ENCODE results near the gene DENND2C. TPM values are rescaled to one million over a fixed set of nuclear protein-coding genes. Genes with fewer than 3 reads are reported as not detected.

The DENND2C gene
- total RNA-seq, 3 donors from 2014 or later, result 0.20 to 0.27 (median 0.21) TPM

DNA sequence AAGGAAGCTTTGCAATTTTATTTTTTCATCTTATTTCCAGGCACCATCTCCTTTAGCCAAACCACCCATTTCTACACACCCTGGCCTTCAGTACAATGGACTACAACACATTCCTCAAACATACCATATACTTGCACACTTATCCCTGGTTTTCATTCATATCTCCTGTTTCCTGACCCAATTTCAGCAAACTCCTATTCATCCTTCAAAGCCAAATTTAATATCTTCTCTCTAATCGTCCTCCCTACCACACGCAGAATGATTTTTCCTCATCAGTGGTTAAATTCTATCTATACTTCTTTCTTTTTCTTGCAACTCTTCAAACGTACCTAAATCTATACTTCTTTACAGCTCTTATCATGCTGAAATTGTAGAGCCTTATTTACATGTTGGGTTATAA lies 2.9 kb downstream of the DENND2C start:
- Mint-ChIP-seq H3K9me3 (no peaks in the 10 kb centered on the region), H3K4me1 (ENCODE audit: low read depth) (peaks cover 9% of the 10 kb centered on the region), H3K4me3 (no peak overlapping the region), H3K36me3 (ENCODE audit: insufficient read depth) (no peaks in the 10 kb centered on the region), H3K27me3 (ENCODE audit: low read depth) (peaks cover 9% of the 10 kb centered on the region)
- no peak for ATAC-seq
- DNase-seq, result no peak

DNA sequence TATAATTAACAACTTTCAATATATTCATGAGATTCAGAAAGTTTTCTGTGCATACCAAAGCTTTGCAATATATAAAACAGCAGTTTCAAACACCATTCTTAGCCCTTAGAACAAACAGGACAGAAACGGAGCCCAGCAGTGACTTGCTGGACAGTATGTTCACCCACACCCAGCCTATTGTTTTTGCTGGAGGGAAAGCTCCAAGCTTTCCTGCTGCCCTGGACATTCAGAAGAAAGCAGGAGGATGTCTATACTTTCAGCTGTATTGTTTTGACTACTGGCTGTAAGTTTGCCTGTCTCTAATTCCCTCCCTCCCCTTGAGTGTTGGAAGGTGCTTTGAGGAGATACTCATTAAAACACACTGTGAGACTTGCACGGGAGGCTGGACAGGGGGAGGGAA lies 9.6 kb downstream of the DENND2C start:
- ATAC-seq (no peak), DNase-seq (no peak)
- Mint-ChIP-seq H3K27me3 (ENCODE audit: low read depth) (peaks cover 24% of the 10 kb centered on the region), H3K36me3 (ENCODE audit: insufficient read depth) (no peaks in the 10 kb centered on the region), H3K4me3 (no peak overlapping the region), H3K9me3 (no peaks in the 10 kb centered on the region), H3K4me1 (ENCODE audit: low read depth) (no peaks in the 10 kb centered on the region)

DNA sequence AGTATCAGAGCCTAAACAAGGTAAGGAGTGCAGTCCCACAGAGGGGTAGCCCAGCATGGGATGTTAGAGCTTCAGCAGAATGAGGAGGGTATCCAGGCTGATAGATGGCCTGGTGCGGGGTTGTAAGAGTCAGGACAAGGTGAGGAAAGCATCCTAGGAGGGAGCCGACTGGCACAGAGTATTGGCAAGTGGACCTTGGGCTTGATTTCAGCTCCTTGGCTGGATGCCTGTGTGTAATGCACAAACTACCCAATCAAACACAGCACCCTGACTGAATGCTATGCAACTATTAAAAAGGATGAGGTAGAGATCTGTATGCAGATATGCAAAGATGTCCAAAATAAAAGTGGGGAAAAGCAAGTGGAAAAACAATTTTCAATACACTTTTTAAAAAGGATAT lies 18.0 kb downstream of the DENND2C start:
- Mint-ChIP-seq H3K4me3 (no peak overlapping the region), H3K9me3 (no peaks in the 10 kb centered on the region), H3K27me3 (ENCODE audit: low read depth) (no peaks in the 10 kb centered on the region), H3K4me1 (ENCODE audit: low read depth) (no peaks in the 10 kb centered on the region), H3K36me3 (ENCODE audit: insufficient read depth) (no peaks in the 10 kb centered on the region)
- no peak for ATAC-seq
- no peak for DNase-seq

DNA sequence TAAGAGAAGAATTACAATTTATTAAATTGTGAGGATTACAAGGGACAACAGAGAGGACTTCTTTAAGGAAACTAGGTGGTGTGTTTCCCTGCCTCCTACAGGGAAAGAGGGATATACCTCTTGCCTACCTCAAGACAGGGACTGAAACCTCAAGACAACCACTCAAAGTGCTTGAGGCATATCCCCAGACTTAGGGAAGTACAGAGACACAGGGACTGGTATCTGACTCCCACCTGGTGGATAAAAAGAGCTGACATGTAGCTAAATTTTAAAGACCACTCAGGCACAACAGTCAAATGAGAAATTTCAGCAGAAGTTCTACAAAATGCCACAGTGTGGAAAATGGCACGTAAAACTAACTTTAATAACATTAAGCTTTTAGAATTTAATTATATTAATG lies 21.3 kb downstream of the DENND2C start:
- no peaks in the 10 kb centered on the region for H3K9me3 Mint-ChIP-seq
- DNase-seq (no peak), ATAC-seq (no peak)
- no peaks in the 10 kb centered on the region for H3K27me3 Mint-ChIP-seq (ENCODE audit: low read depth)
- no peaks in the 10 kb centered on the region for H3K36me3 Mint-ChIP-seq (ENCODE audit: insufficient read depth)
- no peak overlapping the region for H3K4me3 Mint-ChIP-seq
- no peaks in the 10 kb centered on the region for H3K4me1 Mint-ChIP-seq (ENCODE audit: low read depth)

DNA sequence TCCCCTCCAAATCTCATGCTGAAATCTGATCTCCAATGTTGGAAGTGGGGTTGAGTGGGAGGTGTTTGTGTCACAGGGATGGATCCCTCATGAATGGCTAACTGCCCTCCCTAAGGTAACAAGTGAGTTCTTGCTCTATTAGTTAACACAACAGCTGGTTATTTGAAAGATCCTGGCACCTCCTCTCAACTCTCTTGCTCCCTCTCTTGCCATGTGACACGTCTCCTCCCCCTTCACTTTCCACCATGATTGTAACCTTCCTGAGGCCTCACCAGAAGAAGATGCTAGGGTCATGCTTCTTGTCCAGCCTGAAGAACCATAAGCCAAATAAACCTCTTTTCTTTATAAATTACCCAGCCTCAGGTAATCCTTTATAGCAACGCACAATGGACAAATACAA lies 28.5 kb downstream of the DENND2C start:
- DNase-seq (no peak), ATAC-seq (no peak)
- Mint-ChIP-seq H3K4me1 (ENCODE audit: low read depth) (no peaks in the 10 kb centered on the region), H3K9me3 (no peaks in the 10 kb centered on the region), H3K36me3 (ENCODE audit: insufficient read depth) (no peaks in the 10 kb centered on the region), H3K4me3 (no peak overlapping the region), H3K27me3 (ENCODE audit: low read depth) (no peaks in the 10 kb centered on the region)

DNA sequence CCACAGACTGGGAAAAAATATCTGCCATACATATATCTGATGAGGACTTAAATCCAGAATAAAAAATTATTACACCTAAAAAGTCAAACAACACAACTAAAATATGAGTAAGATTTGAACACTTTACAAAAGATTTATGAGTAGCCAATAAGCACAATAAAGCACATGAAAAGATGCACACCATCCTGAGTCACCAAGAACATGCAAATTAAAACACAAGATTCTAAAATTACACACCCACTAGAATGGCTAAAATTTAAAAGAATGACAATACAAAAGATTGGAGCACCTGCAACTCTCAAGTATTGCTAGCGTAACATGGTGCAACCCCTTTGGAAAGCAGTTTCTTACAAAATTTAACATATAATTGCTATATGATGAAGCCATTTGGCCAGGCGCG lies 30.9 kb downstream of the DENND2C start:
- Mint-ChIP-seq H3K4me1 (ENCODE audit: low read depth) (no peaks in the 10 kb centered on the region), H3K36me3 (ENCODE audit: insufficient read depth) (no peaks in the 10 kb centered on the region), H3K4me3 (no peak overlapping the region), H3K27me3 (ENCODE audit: low read depth) (no peaks in the 10 kb centered on the region), H3K9me3 (no peaks in the 10 kb centered on the region)
- DNase-seq (no peak), ATAC-seq (no peak)

DNA sequence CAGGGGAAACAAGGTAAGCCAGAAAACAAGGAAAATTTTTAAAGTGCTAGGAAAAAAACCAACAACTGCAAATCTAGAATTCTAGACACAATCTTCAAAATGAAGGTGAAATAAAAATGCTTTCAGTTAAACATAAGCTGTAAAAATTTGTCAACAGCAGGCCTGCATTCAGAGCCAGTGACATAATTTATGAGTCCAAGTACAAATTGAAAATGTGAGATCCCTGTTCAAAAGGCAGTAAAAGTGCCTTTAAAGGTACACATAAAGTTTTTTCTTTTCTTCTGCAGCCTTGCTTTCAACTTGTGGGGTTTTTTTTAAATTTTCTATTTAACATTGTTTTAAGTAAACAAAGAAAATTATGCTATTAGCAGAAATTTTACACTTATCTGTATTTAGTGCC lies 37.4 kb downstream of the DENND2C start:
- Mint-ChIP-seq H3K9me3 (peaks cover 5% of the 10 kb centered on the region), H3K4me3 (no peak overlapping the region), H3K4me1 (ENCODE audit: low read depth) (no peaks in the 10 kb centered on the region), H3K27me3 (ENCODE audit: low read depth) (peaks cover 22% of the 10 kb centered on the region), H3K36me3 (ENCODE audit: insufficient read depth) (peaks cover 10% of the 10 kb centered on the region)
- no peak for DNase-seq
- no peak for ATAC-seq

DNA sequence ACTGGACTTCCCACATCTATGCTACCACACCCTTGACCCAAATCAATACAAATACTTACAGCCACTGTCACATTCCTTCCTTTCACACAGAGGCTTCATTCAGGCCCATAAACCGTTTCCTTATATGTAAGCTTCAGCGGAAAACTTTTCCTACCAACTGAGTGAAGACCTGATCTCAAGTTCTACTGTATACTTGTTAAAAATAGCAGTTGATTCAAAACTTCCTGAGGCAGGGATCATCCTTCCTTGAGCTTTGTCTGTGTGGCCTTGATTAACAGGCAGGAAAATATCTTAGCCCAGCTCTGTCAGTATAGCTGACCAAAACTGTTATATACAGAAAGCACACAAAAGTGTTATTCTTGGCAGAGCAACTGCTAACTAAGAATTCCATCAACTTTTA lies 42.7 kb downstream of the DENND2C start:
- Mint-ChIP-seq H3K27me3 (ENCODE audit: low read depth) (peaks cover 26% of the 10 kb centered on the region), H3K9me3 (peaks cover 4% of the 10 kb centered on the region), H3K4me1 (ENCODE audit: low read depth) (no peaks in the 10 kb centered on the region), H3K36me3 (ENCODE audit: insufficient read depth) (peaks cover 9% of the 10 kb centered on the region), H3K4me3 (no peak overlapping the region)
- DNase-seq (no peak), ATAC-seq (no peak)

DNA sequence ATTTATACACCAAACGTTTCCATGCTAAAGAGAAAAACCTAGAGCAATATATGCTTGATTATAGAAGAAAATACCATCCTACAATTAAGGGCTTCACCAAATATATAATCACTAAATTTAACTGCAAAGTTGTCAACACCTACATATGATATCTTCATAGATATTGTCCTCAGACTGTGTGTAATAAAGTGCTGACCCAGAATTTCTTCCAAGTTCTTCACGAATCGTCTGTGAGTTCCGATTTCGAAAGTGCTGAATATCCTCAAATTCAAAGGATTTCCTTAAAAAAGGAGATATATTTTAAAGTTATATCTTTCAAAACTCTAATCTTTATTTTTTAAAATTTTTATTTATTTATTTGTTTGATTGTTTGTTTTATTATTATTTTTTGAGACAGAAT lies 46.5 kb downstream of the DENND2C start:
- Mint-ChIP-seq H3K4me1 (ENCODE audit: low read depth) (no peaks in the 10 kb centered on the region), H3K9me3 (no peaks in the 10 kb centered on the region), H3K4me3 (no peak overlapping the region), H3K27me3 (ENCODE audit: low read depth) (peaks cover 7% of the 10 kb centered on the region), H3K36me3 (ENCODE audit: insufficient read depth) (no peaks in the 10 kb centered on the region)
- no peak for DNase-seq
- ATAC-seq, result no peak

DNA sequence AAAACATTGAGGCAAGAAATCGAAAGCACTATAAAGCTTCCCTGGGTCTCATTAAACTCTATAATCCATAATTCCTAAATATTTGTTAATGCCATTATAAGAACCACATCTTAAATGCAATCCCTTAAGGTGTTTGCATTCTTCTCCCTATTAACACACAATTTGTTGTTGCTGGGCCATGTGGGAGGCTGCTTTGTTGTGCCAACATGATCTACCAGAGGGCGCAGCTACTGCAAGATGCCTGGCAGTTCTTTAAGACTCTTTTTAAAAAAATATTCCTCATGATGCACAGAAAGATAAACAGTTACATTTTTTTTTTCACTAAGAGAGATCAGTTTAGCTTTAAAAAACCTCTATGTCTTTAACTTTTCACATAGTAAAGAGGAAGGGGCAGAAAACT lies 49.4 kb downstream of the DENND2C start:
- Mint-ChIP-seq H3K9me3 (no peaks in the 10 kb centered on the region), H3K4me3 (no peak overlapping the region), H3K27me3 (ENCODE audit: low read depth) (no peaks in the 10 kb centered on the region), H3K36me3 (ENCODE audit: insufficient read depth) (peaks cover 2% of the 10 kb centered on the region), H3K4me1 (ENCODE audit: low read depth) (no peaks in the 10 kb centered on the region)
- no peak for DNase-seq
- ATAC-seq, result no peak

DNA sequence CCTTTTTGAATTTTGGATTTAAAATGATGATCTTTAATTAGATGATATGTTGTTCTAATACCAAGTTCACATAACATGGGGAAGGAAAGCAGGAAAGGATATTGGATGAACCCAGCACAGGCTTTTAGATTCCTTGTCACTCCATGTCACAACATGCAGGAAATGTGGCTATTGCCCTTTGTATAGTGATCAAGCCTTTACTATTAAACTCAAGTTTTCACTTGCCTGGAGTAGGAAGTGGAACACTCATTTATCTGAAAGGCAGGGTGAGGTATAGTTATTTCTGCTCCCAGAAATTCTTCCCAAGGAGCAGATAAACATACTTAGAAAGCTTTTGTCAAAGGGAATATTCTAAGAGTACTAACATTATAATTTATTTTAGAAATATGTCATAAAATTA lies 51.2 kb downstream of the DENND2C start:
- H3K36me3 Mint-ChIP-seq (ENCODE audit: insufficient read depth), result peaks cover 2% of the 10 kb centered on the region
- no peaks in the 10 kb centered on the region for H3K4me1 Mint-ChIP-seq (ENCODE audit: low read depth)
- H3K4me3 Mint-ChIP-seq, result no peak overlapping the region
- no peaks in the 10 kb centered on the region for H3K9me3 Mint-ChIP-seq
- DNase-seq (no peak), ATAC-seq (no peak)
- peaks cover under 1% of the 10 kb centered on the region for H3K27me3 Mint-ChIP-seq (ENCODE audit: low read depth)

DNA sequence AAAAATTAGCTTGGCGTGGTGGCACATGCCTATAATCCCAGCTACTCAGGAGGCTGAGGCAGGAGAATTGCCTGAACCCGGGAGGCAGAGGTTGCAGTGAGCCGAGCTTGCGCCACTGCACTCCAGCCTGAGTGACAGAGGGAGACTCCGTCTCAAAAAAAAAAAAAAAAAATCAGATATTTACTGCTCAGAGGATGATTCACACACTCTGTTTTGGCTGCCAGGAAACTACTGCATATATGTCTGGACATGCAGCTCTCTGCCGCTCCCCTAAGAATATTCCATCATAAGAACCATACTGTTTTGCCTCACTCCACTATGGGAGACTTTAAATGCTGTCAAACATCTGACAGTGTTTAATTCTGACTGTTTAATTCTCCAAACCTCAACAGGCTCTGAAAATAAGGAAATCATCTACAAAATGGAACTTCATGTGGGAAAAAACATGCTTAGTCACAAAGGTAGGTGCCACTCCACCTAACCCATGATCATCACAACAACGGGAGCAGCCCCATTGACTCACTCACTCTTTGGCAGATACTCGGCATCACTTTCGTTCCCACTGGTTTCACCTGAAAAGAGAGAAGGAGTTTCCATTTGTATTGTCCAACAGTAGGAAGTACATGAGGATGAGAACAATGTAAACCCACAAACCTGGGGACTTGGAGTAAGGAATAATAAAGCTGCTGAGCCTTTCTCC lies 59.2 kb downstream of the DENND2C start:
- Mint-ChIP-seq H3K4me3 (no peak overlapping the region), H3K36me3 (ENCODE audit: insufficient read depth) (no peaks in the 10 kb centered on the region), H3K9me3 (no peaks in the 10 kb centered on the region), H3K27me3 (ENCODE audit: low read depth) (peaks cover 9% of the 10 kb centered on the region), H3K4me1 (ENCODE audit: low read depth) (no peaks in the 10 kb centered on the region)
- DNase-seq (no peak), ATAC-seq (no peak)

DNA sequence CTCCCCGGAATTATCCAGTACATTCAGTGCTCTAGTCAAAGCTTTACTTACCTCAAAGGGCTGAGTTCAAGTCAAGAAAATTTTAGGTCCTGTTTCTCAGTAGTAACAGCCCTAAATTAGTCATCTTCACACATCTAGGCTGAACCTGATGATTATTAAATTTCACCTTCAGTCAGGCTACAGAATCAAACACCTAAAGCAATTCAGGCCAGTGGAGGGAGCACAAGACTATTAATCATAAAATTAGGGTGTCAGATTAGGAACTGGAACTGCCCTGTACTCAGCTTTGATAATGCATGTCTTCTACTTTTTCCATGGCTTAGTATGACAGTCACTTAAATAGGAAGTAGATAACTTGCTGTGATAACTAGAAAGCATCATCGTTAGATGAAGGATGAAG lies 60.0 kb downstream of the DENND2C start:
- no peak for DNase-seq
- Mint-ChIP-seq H3K27me3 (ENCODE audit: low read depth) (peaks cover 9% of the 10 kb centered on the region), H3K36me3 (ENCODE audit: insufficient read depth) (no peaks in the 10 kb centered on the region), H3K4me1 (ENCODE audit: low read depth) (no peaks in the 10 kb centered on the region), H3K4me3 (no peak overlapping the region), H3K9me3 (no peaks in the 10 kb centered on the region)
- no peak for ATAC-seq

DNA sequence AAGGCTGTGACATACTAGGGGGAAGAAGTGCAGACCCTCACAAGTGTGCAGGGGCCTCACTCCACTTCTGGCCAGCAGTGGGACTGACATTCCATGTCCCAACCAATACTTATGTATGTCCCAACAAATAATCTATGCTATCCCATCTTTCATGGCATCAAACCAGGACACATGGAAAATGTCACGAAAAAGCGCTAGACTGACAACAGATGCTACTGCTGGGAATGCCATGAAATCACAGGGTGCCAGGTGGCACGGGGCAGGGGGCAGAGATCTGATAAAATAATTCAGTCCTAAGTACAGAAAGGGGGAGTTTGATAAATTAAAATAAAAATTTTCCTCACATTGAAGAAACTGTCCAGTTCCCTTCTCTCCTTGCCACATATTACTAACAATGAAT lies 60.8 kb downstream of the DENND2C start:
- DNase-seq, result no peak
- no peak for ATAC-seq
- Mint-ChIP-seq H3K36me3 (ENCODE audit: insufficient read depth) (peaks cover 3% of the 10 kb centered on the region), H3K27me3 (ENCODE audit: low read depth) (peaks cover 12% of the 10 kb centered on the region), H3K4me1 (ENCODE audit: low read depth) (no peaks in the 10 kb centered on the region), H3K4me3 (no peak overlapping the region), H3K9me3 (no peaks in the 10 kb centered on the region)

DNA sequence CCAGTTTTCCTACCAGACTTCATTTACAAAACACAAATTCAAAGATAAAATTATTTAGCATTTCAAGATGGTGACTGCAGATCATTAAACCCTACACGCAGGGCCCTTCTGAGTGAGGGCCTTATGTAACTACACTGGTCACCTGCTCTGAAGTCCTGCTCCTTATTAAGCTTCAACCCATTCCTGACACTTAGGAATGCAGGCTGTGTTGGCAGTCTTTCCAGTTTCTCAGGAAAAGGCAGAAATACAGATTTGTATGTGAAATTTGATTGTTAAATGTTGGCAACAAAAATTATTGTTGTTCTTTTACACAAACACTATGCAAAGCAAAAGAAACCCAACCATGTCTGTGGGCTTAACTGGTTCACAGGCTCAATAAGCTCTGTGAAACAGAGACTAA lies 62.6 kb downstream of the DENND2C start:
- Mint-ChIP-seq H3K9me3 (no peaks in the 10 kb centered on the region), H3K4me3 (no peak overlapping the region), H3K4me1 (ENCODE audit: low read depth) (no peaks in the 10 kb centered on the region), H3K27me3 (ENCODE audit: low read depth) (peaks cover 5% of the 10 kb centered on the region), H3K36me3 (ENCODE audit: insufficient read depth) (peaks cover 3% of the 10 kb centered on the region)
- DNase-seq (no peak), ATAC-seq (no peak)

DNA sequence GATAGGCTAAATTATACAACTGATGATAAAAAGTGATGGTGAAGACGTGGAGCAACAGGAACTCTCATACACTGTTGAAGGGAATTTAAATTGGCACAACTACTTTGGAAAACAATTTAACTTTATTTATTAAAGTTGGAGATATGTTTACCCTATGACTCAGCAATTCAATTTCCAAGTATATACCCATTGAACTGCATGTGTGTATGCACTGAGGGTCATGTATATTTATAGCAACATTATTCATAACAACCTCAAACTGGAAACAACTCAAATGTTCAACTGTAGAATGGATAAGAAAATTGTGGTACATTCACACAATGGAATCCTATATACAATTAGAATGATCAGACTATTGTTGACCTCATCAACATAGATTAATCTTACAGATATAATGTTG lies 71.9 kb downstream of the DENND2C start:
- ATAC-seq (no peak), DNase-seq (no peak)
- peaks cover 4% of the 10 kb centered on the region for H3K27me3 Mint-ChIP-seq (ENCODE audit: low read depth)
- H3K4me1 Mint-ChIP-seq (ENCODE audit: low read depth), result no peaks in the 10 kb centered on the region
- no peak overlapping the region for H3K4me3 Mint-ChIP-seq
- no peaks in the 10 kb centered on the region for H3K9me3 Mint-ChIP-seq
- H3K36me3 Mint-ChIP-seq (ENCODE audit: insufficient read depth), result peaks cover 3% of the 10 kb centered on the region

Data from activated T-cell treated with anti-CD3 and anti-CD28 coated beads, Interleukin-2, amount 50 U/mL, for 4 hours (primary cell).